Choroid plexus epithelial cell (primary cell): ENCODE measurements around the gene CLEC4G.

Experiments used
- DNase-seq: peaks from one replicate; pipeline ENCODE4 v3.0.0-alpha.2; 2010; ENCODE audit warnings: low read depth
- H3K4me3 ChIP-seq: 2 replicates; pipeline ENCODE4 v1.5.1; 2011; ENCODE audit warnings: low read depth, mild to moderate bottlenecking, control low read depth, low read length, moderate library complexity
- CTCF ChIP-seq: conservative IDR thresholded peaks from 2 replicates; pipeline ENCODE4 v1.5.1; 2011; ENCODE audit warnings: low read depth, mild to moderate bottlenecking, control low read depth, inconsistent platforms, low read length, moderate library complexity

Gene CLEC4G

GRCh38 chr19:7762719-7763293 lies 30.9 kb upstream of the CLEC4G start, which contains the start of gene CLEC4M:
Gene CLEC4M, plus strand, starts transcription at chr19:7763243. Its CDS starts 24 bp downstream, at chr19:7763267.
- no peak for TF ChIP-seq CTCF
- no peak for DNase-seq
- H3K4me3 ChIP-seq = no peak within 1 kb of the TSS

GRCh38 chr19:7759156-7759555 lies 27.2 kb upstream of the CLEC4G start:
- no peak for TF ChIP-seq CTCF
- DNase-seq = no peak
- H3K4me3 ChIP-seq = no peak overlapping the region

- no peak overlapping the region for H3K4me3 ChIP-seq
- no peak for TF ChIP-seq CTCF
- DNase-seq = no peak
Observed at GRCh38 chr19:7757358-7757757, 25.4 kb upstream of the CLEC4G start.

GRCh38 chr19:7756258-7756657 lies 24.3 kb upstream of the CLEC4G start:
- no peak for TF ChIP-seq CTCF
- no peak for DNase-seq
- H3K4me3 ChIP-seq = no peak overlapping the region

GRCh38 chr19:7751157-7751783 lies 19.4 kb upstream of the CLEC4G start:
- TF ChIP-seq CTCF = no peak

GRCh38 chr19:7748756-7749155 lies 16.8 kb upstream of the CLEC4G start:
- H3K4me3 ChIP-seq = no peak overlapping the region
- DNase-seq = peak; percentile 21
- peak; percentile 28 for TF ChIP-seq CTCF

More at GRCh38 chr19:7751157-7751783, 19.4 kb upstream of the CLEC4G start:
- peak; percentile 12 for DNase-seq
- no peak overlapping the region for H3K4me3 ChIP-seq

- no peak for TF ChIP-seq CTCF
- no peak overlapping the region for H3K4me3 ChIP-seq
- DNase-seq = no peak
Observed at GRCh38 chr19:7748171-7748570, 16.3 kb upstream of the CLEC4G start.
